Globus pallidus (tissue), 1 donor: ENCODE measurements around the gene PRKCZ.
"Not testable (repeated sequence)": the region's sequence is repeated elsewhere in the genome, so short reads cannot be mapped to it uniquely, and the experiment has no call there.

ENCODE experiments used
- DNase-seq: peaks from one replicate; pipeline ENCODE4 v3.0.0-alpha.2; 2015; ENCODE audit warnings: low spot score

Gene PRKCZ

GRCh38 chr1:2101531-2101930, 51.3 kb downstream of the PRKCZ start:
- DNase-seq = no peak

GRCh38 chr1:2101946-2102345, 51.7 kb downstream of the PRKCZ start:
- DNase-seq = no peak

GRCh38 chr1:2102753-2103152, 52.5 kb downstream of the PRKCZ start:
- no peak for DNase-seq

- no peak for DNase-seq
These were observed 53.2 kb downstream of the PRKCZ start for GRCh38 chr1:2103266-2103900.

- DNase-seq = no peak
These were observed 53.8 kb downstream of the PRKCZ start for GRCh38 chr1:2103901-2104590.

- no peak for DNase-seq
These were observed 54.6 kb downstream of the PRKCZ start for GRCh38 chr1:2104621-2105427.

- DNase-seq = no peak
These were observed 55.7 kb downstream of the PRKCZ start for GRCh38 chr1:2105781-2106524.

- no peak for DNase-seq
These were observed 56.6 kb downstream of the PRKCZ start for GRCh38 chr1:2106659-2107405.

- DNase-seq = no peak
These were observed 57.5 kb downstream of the PRKCZ start for GRCh38 chr1:2107586-2108212.

- no peak for DNase-seq
These were observed 58.1 kb downstream of the PRKCZ start for GRCh38 chr1:2108213-2108876.

GRCh38 chr1:2108877-2109580, 58.8 kb downstream of the PRKCZ start:
- no peak for DNase-seq

- no peak for DNase-seq
These were observed 59.4 kb downstream of the PRKCZ start for GRCh38 chr1:2109581-2110021.

- DNase-seq = no peak
These were observed 60.1 kb downstream of the PRKCZ start for GRCh38 chr1:2110191-2110737.

- DNase-seq = no peak
These were observed 60.8 kb downstream of the PRKCZ start for GRCh38 chr1:2110738-2111673.

GRCh38 chr1:2111674-2112035, 61.4 kb downstream of the PRKCZ start:
- no peak for DNase-seq

- DNase-seq = no peak
These were observed 62.1 kb downstream of the PRKCZ start for GRCh38 chr1:2112280-2112701.

- no peak for DNase-seq
These were observed 63.5 kb downstream of the PRKCZ start for GRCh38 chr1:2113620-2114135.

- DNase-seq = not testable (repeated sequence)
These were observed 64.4 kb downstream of the PRKCZ start for GRCh38 chr1:2114635-2115007.
